ENCODE measurements around the gene PERCC1.
A peak's percentile ranks its signal among the peaks of the same experiment; 100 is the strongest.
"Not testable (repeated sequence)": the region's sequence is repeated elsewhere in the genome, so short reads cannot be mapped to it uniquely, and the experiment has no call there.

The PERCC1 gene

DNA sequence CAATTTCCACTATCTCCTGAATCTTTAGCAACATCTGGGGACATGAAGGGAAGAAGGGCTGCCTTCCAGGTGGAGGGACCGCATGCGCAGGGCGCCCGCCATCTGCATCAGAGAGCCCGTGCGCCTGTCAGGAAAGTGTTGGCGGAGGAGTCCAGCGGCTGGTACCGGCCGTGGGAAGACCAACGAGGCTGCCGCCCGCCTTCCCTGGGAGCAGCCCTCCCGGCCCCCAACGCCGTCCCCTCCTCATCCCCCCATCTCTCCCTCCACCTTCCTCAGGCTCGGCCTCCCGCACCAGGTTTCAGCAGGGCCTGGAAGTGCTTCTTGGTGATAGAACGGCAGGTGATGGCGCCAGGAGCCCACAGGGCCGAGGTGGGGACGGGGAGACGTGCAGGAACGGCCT is 35.2 kb downstream of the PERCC1 start:
- no peak for DNase-seq

DNA sequence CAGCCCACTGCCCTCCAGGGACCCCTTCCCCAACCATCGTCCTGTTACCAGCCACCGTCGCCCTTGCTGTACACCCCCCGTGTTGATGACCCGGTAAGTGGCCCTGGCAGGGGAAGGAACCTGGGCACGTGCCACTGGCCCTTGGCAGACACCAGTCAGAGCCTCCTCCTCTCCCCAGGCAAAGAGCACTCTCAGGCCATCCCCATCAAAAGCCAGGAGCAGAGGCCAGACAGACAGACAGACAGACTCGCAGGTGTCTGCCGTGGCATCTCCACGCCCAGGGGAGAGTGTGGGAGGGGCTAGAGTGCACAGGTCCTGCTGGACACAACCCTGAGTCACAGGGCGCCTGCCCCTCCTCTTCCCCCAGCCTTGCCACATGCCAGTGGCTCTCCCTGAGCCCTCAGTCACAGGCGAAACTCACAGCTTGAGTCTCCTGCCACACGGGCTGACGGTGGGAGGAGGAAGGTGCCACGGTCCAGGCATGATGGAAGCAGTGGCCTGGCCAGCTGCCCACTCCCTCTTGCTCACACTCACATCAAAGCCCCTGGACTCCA is 36.2 kb downstream of the PERCC1 start:
- DNase-seq, result no peak

DNA sequence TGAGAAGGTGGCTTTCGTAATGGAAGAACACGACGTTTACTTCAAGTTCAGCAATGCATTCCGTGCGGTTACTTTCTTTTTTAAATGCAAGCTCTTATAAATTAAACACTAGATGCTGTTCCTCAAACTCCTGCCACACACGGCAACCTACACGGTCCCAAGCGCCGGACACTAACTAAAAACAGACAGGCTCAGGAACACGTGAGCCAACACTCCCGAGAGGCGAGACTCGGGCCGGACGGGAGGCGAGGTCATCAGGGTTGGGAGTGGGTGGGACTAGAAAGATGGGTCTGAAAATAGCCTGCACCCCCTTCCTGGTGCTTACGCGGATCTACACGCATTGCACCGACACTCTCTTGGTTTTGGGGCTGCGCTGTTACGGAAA is 37.5 kb downstream of the PERCC1 start:
- no peak for DNase-seq

DNA sequence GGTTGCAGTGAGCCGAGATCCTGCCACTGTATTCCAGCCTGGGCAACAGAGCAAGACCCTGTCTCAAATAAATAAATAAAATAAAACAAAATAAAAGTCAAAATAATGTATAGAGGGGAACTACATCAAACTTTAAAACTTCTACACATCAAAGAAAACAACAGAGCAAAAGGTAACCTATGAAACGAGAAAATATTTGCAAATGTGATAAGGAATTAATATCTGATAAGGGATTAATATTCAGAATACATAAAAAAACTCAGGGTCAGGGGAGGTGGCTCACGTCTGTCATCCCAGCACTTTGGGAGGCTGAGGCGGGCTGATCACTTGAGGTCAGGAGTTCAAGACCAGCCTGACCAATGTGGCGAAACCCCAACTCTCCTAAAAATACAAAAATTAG is 38.3 kb downstream of the PERCC1 start:
- not testable (repeated sequence) for DNase-seq

DNA sequence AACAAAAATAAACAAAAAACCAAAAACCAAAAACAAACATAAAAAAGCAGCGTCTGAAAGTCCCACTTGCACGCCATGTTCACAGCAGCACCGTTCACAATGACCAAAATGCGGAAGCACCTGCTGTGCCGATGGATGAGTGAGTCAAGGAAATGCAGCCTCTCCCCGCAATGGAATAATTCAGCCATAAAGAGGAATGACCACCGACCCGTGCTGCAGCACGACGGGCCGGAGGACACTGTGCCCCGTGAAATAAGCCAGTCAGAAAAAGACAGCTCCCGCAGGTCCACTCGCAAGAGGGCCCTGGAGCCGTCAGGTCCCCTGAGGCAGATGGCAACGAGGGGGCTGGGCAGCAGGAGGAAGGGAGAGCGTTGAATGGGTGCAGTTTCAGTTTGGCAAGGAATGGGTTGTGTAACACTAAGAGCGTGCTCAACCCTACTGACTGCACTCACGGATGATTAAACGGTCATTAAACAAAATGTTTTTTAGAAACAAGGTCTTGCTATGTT is 38.9 kb downstream of the PERCC1 start:
- DNase-seq, result no peak

DNA sequence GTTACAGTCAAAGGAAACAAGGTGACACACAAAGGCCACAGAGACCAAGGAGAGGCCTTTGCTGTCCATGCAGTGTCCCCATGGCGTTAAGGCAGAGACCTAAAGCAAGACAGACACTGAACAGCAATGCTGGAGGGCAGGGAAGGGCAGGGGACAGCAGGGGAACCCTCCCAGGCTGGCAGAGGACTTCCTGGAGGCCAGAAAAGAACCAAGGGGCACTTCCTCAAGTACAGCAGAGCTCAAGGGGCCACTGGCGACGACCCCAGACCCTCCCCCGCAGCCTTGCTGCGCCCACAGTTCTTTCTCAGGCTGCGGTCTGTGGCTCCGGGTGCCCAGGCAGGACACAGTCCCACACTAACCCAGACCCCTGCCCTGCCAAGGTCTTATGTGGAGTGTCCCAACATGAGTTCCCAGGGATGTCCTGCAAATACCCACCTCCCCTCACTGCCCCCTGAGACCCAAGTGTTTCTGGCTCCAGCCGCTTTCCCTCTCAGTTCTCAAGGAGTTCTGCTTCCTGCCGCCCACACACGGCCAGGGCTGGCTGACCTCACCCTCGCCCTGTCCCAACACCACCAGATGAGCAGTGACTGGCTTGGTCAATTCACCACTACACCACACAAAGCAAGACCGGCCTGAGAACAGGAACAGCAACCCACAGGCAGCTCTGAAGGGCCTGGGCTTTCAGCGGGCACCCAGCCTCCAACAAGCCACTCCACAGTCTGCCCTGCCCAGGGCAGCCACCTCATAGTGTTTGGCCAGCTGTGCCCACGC is 39.8 kb downstream of the PERCC1 start:
- no peak for DNase-seq

DNA sequence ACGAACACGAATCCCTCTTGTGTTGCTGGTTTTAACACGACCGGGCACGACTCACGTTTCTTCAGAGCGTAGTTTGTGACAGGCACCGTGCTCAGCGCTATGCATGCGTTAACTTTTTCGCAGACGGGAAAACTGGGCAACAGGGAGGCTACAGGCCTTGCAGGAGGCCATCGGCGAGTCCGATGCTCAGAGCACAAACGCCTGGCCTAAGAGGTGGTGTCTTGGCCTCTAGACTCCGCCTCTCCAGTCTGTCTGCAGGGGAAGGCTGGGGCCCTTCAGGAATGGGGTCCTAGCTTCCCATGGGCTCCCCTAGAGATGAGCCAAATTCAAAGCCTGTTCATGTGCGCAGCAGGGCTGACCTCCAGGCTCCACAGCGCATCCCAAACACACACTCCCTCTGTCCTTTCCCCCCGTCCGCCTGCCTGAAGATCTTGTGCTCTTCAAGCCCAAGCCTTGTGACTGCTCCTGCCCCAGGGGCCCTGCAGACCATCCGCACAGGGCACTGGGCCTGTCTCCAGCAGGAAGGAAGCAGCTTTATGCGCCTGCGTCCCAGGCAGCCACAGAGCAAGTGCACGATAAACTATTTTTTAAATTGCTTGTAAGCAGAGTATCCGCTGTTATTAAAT is 40.8 kb downstream of the PERCC1 start:
- DNase-seq, result no peak

DNA sequence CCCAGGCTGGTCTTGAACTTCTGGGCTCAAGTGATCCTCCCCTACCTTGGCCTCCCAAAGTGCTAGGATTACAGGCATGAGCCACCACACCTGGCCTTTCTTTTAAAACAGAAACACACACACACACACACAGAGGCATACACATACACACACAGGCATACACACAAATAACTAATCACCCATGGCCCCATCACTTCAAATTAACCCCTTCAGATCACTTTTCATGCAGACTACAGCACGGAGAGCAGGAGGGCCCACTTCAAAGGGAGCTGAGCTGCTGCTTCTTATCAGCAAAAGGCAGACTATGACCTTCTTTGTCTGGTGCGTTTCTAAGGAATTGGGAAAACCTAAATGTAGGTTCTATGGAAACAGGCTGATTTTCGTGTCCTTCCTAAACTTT is 42.1 kb downstream of the PERCC1 start:
- DNase-seq, result no peak

DNA sequence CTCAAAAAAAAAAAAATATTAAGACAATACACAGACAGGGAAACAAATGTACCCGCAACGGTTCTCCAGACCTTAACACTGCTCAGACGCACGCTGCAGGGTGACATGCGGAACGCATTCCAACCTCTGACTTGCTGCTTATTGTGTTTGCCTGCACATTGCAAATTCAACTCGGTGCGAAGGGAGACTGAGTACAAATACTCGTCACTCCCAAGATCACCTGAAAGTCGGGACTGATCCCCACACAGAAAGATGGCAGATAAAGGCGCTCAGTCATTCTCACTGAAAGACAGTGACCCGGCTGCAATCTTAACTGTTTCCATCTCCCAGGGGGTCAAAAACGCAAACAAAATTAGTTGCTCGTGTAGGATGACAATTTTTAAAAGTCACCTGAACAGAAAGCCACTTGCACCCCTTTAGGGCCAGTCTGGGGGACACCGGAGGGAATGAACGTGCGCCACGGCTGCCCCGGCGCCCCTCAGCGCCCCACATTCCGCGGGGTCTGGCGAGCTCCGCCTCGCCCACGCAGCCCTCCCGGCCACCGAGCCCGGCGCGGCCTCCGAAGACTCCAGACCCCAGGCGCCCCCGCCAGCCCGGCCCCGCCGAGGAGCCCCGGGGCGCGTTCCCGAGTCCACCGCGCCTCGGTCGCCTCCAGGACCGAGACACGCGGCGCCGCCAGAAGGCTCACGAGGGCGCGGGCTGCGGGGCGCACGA is 43.4 kb downstream of the PERCC1 start:
- peak in 1 of 56 donors; percentile 52 for DNase-seq

DNA sequence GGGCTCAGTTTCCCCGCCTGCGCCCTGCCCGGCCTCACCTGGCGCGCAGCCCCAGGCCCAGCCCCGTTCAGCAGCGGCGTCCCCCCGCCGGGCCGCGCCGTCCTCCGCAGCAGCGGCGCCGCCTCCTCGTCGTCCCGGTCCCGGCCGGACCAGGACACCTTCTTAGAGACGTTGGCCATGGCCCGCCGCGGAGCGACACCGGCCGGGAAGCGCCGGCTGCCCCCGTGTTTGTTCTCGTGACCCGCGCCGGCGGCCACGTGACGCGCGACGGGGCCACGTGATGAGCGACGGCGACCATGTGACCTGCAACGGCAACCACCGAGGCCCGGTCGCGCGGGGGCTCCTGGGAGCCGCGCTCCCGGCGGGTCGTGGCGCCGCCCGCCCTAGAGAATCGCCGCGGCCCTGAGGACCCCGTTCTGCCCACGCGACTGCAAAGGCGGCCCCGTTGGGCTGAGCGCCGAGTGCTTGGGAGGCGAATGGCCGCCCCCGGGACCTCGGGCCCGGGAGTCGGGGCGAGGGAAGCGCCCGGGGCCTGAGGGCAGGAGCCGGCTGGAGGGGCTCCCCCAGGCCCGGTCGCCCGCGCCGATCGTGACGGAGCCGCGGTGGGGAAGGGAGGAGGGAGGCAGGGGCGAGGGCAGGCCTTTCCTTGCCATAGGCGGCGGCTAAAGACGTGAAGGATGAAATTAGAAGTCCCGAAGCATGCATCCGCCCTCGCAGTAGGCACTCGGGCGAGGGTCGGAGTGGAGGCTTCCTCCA is 44.1 kb downstream of the PERCC1 start, which contains the start of gene CLCN7:
Gene CLCN7 (minus strand): TSS at position 233 of the 756 bp plus-strand sequence. CDS start 54 bp downstream, at position 179.
- peak; percentile 17 to 92 (median 80) for DNase-seq

DNA sequence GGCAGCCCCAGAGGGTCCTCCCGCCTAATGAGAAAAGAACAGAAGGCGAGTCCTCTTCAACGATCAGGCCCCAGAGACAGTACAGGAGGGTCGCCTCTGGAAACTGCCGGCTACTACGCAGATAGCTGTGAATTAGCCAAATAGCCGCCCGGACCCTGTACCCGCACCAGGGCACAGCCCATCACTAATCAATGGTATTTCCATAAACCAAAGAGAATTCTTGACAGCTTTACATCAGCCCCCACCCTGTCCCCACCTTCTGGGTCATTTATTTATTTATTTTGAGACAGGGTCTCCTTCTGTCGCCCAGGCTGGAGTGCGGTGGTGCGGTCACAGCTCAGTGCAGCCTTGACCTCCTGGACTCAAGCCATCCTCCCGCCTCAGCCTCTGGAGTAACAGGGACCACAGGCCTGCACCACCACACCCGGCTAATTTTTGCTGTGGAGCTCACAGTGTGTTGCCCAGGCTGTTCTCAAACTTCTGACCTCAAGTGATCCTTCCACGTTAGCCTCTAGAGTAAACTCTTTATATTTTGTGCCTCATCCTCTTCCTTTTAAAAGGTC is 44.8 kb downstream of the PERCC1 start:
- DNase-seq, result no peak

DNA sequence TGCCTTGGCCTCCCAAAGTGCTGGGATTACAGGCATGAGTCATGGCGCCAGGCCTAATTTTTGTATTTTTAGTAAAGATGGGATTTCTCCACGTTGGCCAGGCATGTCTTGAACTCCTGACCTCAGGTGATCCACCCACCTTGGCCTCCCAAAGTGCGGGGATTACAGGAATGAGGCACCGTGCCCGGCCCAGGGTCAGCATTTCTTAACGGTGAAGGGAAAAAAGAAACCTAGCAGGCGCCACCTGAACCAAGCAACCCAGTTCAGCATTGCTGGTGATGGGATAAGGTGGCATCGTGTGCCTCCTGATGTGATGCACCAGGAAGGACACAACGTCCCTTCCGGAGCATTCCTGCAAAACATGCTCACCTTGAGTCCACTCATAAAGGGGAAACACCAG is 46.2 kb downstream of the PERCC1 start:
- DNase-seq, result no peak

DNA sequence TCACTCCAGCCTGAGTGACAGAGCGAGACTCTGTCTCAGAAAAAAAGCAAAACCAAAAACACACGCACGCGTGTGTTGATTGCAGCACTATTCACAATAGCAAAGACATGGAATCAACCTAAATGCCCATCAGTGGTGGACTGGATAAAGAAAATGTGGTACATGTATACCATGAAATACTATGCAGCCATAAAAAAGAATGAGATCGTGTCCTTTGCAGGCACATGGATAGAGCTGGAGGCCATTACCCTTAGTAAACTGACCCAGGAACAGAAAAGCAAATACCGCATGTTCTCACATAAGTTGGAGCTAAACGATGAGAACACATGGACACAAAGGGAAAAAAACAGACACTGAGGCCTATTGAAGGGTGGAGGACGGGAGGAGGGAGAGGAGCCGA is 48.1 kb downstream of the PERCC1 start:
- not testable (repeated sequence) for DNase-seq

DNA sequence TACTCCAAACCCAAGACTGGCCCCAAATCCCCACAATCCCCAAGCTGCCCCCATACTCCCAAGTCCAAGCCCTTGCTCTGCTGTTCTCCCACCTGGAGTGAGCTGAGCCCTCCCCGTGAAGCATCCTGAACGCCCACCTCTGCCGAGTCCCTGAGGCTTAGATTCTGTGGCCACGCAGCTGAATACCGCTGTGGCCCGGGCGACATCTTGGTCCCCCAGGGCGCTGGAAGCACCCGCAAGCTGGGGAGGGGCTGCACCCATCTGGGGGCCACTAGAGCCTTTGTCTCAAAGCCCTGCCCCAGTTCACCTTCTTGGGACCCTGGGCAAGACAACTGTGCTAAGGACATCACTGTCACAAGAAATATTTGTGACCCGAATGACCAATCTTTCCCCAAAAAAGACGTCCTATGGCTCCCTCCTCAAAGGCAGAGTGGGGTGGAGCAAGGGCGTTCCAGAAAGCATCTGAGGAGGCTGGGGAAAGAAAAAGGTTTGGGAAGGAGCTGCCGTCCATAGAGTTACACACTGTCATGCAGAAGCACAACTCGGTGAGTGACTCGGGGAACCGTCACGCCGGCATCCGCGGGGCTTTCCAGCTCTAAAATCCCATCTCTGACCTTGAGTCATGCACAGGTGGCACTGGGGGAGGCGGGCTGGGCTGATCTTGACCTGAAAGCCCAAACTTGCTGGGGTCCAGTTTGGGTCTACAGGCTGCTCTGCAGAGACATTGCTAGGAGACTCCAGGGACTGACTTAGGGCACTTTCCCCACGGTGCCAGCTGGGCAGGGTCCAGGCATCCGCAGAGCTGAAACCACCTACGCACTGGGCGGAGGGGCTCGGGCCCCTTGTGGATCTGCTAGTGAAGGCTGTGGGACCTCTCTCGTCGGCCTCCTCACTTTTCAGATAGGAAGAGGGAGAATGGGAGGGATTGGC is 51.3 kb downstream of the PERCC1 start:
- DNase-seq, result no peak
